GM18870 (cell line): ENCODE measurements around the gene STK32B.

ENCODE experiments used
- ATAC-seq: cut with Tn5 transposase; IDR thresholded peaks from one replicate; pipeline ENCODE4 v1.9.1; 2021; ENCODE audit warnings: moderate library complexity; ENCODE audit not compliant: unreplicated experiment

STK32B gene

DNA sequence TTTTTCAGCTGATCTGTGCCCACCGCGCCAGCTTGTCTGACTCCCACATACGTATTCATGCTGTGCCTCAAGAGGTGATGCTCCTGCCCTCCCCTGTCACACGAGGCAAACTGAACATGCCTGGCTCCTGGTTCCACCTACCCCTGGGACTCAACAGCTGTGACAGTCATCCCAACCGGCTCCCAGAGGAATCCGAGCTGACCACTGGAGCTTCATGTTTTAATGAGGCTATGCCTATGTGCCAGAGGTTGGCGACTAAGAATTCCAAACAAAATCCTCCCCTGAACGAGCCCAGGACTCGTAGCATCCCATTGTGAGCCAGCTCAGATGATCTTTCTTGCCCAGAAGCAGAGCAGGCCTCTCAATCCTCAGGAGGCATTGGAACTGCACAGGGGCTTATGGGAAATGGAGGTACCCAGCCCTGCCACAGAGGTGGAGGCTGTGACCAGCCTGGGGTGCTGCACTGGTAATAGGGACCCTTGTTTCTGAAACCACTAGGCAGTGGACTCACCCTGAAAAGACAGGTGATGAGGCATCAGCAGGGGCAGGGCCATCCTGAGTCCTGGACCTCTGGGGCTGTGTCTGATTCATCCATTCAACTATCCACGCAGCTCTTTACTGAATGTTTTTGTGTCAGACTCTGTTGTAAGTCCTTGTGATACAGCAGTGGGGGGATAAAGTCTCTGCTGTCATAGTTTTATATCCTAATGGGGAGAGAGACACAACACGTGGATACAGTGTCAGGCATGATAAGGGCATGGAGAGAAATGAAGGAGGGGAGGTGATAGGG lies 332.1 kb downstream of the STK32B start:
- no peak for ATAC-seq

DNA sequence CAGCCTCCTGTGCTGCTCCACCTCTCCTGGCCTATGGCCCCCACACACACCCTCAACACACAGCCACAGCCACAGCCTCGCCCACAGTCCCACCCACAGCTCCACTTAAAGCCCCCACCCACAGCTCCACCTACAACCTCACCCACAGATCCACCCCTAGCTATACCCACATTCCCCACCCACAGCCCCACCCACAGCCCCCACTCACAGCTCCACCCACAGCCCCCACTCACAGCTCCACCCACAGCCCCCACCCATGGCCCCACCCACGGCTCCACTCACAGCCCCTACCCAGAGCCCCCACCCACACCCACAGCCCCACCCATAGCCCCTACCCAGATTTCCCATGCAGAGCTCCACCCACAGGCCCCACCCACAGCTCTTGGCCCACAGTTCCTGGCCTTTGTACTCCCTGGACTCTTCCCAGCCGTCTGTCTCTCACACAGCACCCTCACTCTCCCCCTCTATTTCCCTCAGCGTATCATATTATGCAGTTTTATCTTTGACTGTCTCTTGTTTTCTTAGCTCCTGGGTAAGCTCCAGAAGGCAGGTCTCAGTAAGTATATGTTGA lies 334.5 kb downstream of the STK32B start:
- ATAC-seq = no peak

DNA sequence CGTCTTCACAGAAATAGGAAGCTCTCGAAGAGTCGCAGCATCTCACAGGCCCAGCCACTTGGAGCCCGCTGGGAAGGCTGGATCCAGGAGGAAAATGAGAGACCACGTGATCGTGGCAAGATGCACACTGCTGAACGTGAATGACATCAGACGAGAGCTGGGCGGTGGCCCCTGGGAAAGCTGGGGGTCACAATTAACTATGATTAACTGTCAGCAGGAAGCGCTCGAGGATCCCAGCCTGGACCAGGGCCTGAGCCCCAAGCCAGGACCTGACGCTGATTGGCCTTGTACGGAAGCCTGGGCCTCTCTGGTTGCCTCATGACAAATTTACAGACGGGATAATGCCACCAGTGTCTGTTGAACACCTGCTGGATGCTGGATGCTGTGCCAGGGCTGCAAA lies 335.6 kb downstream of the STK32B start:
- ATAC-seq = no peak

DNA sequence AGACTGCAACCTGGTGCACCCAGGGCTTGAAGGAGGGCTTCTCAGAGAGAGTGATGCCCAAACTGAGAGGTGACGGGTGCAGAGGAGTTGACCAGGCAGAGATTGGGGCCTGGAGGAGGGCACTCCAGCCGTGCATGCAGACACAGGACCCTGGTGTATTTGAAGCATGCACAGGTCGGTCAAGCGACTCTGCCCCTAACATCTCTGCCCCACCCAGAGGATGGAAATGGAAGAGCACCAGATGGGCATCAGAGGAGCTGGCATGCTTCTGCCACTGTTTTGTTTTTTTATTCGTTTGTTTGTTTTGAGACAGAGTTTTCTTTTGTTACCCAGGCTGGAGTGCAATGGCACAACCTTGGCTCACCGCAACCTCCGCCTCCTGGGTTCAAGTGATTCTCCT lies 336.2 kb downstream of the STK32B start:
- ATAC-seq = no peak

DNA sequence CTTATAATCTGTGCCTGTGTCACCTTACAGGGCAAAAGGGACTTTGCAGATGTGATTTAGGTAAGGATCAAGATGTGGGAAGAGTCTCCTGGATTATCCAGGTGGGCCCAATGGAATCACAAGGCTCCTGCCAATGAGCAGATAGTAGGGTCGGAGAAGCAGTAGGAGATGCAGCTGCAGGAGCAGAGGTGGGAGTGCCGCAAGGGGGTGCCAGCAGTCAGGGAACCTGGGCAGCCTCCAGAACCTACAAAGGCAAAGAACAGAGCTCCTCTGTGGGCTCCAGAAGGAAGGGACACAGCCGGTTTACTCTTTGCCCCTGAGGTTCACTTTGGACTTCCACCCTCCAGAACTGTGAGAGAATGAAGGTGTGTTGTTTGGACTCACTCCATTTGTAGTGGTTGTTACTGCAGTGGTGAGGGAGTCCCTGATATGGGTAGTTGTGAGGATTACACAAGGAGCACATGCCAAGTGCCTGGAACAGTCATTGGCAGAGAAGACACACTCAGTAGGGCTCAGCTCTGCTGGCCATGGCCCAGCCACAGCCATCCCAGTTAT lies 338.6 kb downstream of the STK32B start:
- ATAC-seq = no peak

DNA sequence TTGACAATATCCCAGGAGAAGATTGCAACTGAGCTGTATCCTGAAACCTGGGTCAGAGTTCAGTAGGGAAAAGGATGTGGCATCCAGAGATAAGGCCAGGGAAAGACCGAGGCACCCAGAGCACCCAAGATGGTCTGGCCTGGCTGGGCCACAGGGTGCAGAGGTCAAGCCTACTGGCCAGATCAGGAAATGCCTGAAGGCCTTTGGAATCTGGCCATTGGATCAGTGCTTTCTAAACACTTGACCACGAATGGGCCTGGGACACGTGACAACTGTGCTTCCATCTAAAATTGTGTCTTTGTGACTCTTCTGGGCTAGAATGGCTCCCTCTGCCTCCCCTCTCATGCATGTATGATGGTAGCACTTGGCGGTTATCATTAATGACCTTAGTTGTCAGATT lies 340.2 kb downstream of the STK32B start:
- no peak for ATAC-seq

DNA sequence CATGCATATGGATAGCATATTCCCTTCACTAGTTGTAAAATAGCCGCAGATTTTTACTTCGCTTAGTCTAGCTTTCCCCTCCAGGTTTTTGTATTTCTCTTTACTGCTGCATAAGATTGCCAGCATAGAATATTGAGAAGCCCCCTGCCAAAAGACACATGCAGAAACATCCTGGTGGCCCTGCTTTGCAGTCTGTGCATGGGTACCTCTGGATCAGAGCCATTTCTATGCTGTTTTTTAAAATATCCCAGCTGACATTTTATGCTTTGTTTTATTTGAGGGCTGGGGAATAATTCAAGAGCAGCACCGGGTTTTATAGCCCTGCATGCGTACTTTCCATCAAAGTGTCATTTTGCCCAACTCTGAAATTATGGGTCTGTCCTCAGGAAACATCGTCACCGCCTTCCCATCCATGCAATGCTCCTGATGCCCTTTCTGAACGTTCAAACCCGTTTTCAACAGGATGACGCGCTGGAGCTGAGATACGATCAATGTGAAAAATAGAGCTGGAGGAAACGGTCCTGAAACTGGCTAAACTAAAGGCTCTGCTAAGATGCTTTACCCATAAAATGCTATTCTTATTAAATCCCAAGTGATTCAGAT lies 342.7 kb downstream of the STK32B start:
- no peak for ATAC-seq

DNA sequence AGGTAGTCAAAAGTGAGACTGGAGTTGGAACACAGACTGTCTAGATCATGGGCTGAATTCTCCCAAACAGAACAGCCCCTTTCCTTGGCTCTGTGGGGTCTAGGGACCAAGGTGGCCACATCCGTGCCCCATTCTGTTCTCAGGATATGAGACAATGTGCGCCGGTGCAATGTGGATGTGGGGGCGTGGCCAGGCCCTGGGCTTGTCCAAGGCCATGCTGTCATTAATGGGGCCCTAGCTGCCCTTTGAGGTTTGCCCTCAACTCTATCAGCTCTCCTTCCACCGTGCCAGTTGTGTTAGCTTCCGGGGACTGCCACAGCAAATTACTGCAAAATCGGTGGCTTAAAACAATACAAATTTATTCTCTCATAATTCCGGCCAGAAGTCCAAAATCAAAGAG lies 344.5 kb downstream of the STK32B start:
- ATAC-seq = no peak

DNA sequence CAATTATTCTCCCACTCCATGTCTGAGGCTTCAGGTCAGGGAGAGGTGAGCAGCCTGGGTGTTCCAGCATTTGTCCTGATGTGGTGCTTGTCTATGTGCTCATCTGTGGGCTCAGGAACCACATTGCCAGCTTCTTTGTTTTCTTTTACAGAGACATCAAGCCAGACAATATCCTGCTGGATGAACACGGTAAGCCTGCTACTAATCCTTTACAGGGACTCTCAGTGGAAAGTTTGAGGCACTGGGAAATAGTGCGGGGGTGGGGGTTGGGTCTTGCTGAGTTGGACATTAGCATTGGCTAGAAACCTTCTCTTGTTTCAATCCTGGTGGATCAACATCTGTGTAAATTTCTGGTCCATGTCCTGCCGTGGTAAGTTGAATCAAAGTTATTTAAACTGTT lies 346.8 kb downstream of the STK32B start:
- ATAC-seq = no peak

DNA sequence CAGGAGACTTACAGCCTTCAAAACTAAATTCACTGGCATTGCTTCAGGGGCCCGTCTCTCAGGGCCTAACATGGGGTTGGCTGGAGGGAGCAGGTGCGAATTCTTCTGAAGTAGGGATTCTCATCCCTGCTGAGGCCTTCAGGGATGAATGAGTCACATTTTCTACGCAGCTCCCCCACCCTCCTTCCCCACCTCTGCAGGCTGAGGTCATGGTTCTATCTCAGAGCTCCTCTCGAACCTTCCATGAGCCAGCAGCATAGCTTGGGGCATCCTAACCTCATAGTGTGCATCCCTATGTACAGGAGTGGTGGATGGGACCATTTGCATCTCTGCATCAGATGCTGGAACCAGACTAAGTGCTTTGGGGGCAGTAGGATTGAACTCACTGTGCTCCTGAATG lies 347.8 kb downstream of the STK32B start:
- ATAC-seq = no peak

DNA sequence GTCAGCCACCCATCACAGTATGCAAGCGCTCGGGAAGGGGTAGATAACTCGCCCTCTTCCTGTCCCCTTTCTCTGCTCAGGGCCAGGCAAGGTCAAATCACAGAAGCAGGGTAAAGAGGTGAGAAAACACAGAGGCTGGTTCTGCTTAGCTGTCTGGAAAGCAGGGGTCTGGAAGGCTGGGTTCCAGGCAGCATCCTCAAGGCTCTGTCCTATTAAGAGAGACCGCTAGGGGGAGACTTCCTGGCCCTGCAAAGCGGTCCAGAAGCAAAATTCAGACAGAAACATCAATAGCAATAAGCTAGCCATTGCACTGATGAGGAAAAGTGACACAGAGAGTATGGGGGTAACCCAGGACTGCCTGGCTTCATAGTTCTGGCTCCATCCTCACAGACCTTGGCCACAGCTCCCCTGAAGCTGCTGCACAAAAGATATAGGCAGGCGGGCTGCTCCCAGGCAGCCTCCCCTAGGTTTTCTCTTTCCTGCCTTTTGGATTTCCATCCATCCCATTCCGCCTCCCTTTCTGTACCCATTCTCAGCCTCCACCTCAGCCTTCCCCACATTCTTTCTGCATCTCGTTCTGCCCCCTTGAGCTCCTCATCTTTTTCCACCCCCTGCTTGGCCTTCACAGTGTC lies 348.6 kb downstream of the STK32B start:
- ATAC-seq = no peak

DNA sequence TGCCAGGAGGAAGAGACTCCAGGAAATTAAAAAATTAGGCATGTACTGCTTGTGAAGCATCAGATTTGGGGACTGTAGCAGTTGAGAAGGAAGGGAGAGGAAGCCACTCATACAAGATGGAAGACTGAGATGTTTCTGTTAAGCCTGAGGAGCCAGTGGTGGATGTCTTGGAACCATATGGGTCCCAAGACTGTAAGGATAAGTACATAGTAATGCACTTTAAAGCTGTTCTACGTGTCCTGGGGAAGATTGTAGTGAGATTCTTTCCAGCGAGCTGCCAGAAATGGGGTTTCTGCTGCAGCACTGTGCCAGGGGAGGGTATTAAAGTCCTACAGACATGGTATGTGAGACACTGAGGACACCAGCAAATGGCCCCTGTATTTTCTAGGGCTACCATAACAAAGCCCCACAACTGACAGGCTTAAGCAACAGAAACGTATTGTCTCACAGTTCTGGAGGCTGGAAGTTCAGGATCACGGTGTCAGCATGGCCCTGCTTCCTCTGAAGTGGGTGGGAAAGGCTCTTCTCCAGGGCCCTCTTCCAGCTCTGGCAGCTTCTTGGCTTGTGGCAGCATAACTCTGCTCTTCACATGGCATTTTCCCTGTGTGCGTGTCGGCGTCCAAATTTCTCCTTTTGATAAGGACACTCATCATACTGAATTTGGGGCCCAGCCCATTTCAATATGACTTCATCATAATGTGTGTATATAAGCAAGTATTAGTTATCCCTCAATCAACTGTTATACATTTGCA lies 352.6 kb downstream of the STK32B start:
- ATAC-seq = no peak

DNA sequence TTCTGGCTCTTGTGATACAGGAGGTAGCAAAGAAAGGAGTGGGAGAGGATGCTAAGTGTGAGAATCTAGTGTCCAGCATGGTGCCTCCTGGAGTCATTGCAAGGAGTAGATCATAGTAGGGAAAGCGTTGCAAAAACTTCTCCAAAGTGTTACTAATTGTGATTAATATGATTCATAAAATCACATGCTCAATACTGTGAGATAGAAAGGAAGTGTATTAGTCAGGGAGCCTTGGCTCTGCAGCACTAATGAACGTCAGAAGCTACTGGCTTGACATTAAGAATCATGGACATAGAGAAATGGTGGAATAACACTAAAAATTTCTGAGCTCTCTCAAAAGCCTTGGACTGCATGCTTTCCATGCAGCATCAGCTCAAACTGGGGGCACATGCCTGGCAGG lies 358.0 kb downstream of the STK32B start:
- no peak for ATAC-seq

DNA sequence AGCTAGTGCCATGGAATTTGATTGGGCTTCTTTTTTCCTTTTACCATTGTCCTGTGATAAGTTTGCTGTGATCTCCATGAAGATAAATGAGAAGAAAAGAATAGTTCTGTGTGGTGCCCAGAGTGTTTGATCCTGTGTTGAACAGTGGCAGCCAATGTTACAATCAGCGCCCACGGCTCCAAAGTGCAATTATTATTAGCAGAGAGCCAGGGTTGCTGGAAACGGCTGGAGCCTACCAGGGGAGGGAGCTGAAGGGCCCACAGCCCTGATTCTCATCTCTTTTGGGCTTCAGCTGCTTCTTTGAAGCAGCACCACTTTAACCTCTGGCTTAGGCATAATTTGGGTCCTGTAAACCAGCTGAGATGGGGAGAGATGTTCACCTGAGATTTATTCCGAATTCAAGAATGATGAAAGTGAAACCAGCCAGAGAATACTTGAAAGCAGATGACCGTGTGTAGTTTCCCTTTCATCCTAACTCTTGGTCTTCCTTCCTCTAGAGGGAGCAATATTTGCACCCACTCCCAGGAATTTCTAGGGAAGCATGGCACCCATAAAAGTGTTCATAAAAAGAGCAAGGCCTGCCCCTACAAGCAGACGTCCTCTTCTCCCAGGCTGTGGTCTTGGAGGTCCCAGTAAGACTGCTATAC lies 358.8 kb downstream of the STK32B start:
- no peak for ATAC-seq

DNA sequence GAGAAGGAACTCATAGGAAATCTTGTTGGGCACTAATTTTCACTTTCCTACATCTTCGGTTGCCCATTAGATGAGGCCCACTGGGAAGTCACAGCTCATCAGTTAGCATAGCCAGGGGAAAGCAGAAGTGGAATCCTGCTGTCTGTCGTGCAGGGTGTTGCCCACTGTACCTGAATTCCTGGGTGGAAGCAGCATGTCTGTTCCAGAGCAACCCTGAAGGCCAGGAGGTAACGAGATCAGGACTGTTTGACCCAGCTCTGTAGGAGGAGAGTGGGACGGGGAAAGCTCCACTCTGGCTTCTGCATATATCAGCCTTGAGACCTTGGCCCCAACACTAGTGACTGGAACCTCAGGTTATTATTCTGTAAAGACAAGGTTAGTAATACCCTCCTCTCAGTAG lies 361.0 kb downstream of the STK32B start:
- no peak for ATAC-seq

DNA sequence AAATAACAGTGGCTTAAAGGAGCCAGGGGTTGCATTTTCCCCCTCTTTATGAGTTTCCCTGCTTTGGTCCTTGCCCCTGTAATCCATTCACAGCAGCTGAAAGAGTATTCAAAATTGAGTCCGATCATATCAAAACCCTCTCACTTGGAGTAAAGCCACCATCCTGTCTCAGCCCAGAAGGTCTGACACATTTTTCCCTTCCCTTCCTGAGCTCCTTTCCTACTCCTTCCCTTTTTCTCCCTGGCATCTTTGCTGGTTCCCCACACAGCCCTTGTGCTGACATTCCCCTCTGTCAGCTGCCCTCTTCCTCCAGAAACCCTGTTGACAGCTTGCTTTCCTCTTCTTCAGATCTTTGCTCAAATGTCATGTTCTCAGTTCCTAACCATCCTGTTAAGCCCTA lies 361.5 kb downstream of the STK32B start:
- no peak for ATAC-seq

DNA sequence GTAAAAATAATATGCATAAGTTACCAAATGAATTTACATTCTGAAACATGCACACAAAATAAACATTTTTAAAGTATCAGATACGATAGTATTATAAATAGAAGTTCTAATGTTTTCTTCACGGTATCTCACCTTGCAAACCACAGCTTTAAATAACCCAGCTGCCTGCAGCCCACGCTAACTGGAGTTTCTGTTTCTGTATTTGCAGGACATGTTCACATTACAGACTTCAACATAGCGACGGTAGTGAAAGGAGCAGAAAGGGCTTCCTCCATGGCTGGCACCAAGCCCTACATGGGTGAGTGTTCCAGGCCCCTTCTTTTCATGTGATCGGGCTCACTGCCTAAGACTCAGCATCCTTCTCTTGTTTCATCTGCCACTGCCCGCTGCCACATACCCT lies 365.4 kb downstream of the STK32B start:
- ATAC-seq = peak; percentile 53

DNA sequence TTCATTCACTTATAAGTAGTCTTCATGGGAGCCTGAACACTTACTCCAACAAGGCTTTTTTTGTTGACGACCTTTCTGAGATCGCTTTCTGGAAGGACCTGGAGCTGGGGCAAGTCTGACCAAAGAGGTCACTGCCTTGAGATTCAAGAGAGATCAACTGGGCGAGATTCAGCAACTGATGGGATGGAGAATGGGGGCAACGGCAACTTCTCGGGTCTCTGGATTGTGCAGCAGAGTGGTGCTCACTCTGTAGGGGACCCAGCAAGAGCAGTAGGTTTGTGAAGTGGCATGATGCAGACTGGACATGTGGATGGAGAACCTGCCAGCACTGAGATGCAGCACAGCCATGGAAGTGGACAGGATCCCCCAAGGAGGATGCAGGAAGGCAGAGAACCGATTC lies 369.0 kb downstream of the STK32B start:
- ATAC-seq = no peak

DNA sequence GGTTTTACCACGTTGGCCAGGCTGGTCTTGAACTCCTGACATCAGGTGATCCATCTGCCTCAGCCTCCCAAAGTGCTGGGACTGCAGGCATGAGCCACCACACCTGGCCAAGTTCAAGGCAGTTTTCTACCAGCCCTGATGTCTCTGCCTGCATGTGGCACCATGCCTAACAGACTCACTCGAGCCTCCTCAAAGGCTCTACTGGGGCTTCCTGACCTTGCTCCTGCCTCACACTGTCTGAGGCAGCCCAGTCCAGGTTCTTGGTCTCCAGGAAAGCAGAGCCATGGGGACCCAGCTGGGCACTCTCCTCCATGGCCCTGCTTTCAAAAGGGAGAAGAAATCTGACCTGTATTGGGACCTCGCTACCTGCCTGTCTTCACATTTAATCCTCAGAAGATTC lies 370.1 kb downstream of the STK32B start:
- ATAC-seq = no peak

DNA sequence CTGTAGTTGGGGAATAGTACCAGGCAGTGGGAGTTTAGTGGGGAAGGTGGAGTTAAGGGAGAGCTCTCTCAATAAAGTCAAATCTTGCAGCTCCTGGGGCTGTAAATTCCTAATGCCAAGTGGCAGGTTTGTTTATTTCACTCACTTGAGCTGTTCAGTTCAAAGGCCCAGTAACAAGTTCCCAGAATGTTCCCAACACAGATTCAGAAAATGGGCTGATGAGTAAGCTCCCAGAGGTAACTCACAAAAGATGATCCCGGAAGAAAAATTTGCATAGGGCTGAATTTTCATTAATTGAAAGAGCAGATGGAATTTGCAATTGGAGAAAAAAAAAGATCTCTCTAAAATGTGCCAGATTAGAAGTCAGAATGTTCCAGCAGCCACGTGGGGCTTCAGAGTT lies 370.9 kb downstream of the STK32B start:
- ATAC-seq = no peak

DNA sequence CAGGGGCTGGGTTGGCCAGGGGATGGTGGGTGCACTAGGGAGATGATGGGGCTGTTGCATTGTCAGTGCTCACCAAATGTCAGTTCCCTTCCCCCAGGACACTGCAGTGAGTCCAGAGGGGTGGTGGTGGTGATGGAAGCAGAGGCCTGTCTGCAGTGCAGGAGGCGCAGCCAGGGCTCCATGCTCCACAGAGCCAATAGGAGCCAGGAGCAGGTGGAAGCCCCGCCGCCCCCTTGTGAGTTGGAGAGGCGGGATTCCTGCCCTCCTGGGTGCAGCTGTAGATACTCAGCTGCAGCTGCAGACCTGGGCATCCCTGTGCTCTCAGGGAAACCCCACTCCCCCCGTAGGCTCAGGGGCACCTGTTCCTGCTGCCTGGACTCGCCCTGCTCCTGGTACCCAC lies 372.4 kb downstream of the STK32B start:
- ATAC-seq = no peak
